NCI-H1048 (cell line): ENCODE data around the gene PPP6R3.
"Not testable (repeated sequence)": the region's sequence is repeated elsewhere in the genome, so short reads cannot be mapped to it uniquely, and the experiment has no call there.

Experiments used
- DNase-seq: peaks from one replicate; lab custom pipeline; 2025; lab: John Stamatoyannopoulos, UW

The PPP6R3 gene

GRCh38 chr11:68460741-68461574 lies at the start of gene PPP6R3:
Gene PPP6R3 (plus strand): TSS chr11:68460752. CDS start chr11:68537665, 76,913 bp downstream.
- DNase-seq = no peak

DNA sequence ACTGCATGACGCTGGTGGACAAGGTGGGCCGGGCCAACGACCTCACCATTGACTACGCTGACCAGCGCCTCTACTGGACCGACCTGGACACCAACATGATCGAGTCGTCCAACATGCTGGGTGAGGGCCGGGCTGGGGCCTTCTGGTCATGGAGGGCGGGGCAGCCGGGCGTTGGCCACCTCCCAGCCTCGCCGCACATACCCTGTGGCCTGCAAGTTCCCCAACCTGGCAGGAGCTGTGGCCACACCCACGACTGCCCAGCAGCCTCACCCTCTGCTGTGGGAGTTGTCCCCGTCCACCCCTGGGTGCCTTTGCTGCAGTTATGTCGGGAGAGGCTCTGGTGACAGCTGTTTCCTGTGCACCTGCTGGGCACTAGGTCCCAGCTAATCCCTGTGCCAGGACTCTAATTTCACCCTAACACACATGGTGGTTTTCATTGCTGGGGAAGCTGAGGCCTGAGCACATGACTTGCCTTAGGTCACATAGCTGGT lies 49.0 kb upstream of the PPP6R3 start:
- DNase-seq = no peak

- no peak for DNase-seq
Measured at GRCh38 chr11:68412593-68413475, 47.7 kb upstream of the PPP6R3 start.

GRCh38 chr11:68413591-68413999 lies 47.0 kb upstream of the PPP6R3 start:
- DNase-seq = no peak

DNA sequence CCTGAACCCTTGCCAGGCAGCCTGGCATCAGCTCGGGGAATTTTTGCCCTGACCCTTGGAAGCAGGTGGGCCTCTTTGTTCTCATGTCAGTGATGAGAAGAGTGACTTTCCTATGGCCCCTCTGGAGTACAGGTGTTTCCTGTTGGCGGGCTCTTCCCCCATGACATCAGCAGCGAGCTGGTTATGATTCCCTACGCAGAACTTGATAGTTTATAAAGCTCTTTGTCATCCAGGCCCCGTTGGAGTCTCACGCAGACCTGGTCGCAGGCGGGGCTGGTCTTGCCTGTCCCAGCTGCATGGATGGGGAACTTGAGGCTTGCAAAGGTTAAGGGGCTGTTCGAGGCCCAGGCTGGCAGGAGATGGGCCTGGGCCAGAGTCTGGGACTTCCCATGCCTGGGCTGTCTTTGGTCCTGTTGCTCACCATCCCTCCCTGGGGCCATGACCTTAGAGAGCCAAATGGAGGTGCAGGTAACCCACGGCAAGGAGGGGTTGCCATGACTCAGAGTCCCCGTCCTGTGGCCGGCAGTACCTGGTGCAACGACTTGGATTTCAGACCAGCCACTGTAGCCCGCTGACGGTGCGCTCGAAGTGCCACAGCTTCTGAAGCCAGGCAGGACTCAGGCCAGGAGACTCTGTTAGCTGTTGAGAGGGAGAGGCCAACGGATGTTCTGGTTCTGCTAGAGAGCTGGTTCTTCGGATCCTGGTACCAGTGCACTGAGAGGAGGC lies 45.9 kb upstream of the PPP6R3 start:
- no peak for DNase-seq

- no peak for DNase-seq
Measured at GRCh38 chr11:68416070-68416578, 44.4 kb upstream of the PPP6R3 start.

- DNase-seq = no peak
Measured at GRCh38 chr11:68418648-68419047, 41.9 kb upstream of the PPP6R3 start.

GRCh38 chr11:68420171-68420570 lies 40.4 kb upstream of the PPP6R3 start:
- DNase-seq = no peak

DNA sequence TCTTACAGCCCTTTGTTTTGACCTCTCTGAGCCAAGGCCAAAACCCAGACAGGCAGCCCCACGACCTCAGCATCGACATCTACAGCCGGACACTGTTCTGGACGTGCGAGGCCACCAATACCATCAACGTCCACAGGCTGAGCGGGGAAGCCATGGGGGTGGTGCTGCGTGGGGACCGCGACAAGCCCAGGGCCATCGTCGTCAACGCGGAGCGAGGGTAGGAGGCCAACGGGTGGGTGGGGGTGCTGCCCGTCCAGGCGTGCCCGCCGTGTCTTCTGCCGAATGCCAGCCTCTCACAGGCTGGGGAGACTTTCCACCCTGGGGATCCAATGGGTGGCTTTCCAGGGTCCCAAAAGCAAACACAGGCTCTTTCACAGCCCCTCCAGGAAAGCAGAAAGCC lies 37.1 kb upstream of the PPP6R3 start:
- DNase-seq = no peak

DNA sequence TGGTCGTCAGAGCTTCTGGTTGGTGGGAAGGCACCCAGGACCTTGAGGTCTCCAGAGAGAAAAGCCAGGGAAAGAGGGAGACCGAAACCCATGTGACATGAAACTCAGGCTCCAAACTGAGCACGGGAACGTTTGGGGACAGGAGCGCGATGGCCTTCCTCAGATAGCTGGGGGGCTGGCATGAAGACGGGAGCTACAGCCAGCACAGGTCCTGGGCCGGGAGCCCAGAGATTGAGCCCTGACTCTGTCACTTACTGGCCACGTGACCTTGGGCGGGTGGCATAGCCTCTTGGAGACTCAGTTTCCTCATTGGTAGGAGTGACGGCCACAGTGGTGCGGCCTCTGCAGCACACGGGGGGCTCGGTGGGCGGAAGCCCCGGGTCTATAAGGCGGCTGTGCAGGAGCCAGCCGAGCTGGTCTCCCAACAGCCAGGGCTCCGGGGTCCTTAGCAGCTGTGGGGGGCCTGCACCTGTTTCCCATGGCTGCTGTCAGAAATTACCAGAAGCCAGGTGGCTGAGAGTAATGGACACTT lies 36.4 kb upstream of the PPP6R3 start:
- no peak for DNase-seq

DNA sequence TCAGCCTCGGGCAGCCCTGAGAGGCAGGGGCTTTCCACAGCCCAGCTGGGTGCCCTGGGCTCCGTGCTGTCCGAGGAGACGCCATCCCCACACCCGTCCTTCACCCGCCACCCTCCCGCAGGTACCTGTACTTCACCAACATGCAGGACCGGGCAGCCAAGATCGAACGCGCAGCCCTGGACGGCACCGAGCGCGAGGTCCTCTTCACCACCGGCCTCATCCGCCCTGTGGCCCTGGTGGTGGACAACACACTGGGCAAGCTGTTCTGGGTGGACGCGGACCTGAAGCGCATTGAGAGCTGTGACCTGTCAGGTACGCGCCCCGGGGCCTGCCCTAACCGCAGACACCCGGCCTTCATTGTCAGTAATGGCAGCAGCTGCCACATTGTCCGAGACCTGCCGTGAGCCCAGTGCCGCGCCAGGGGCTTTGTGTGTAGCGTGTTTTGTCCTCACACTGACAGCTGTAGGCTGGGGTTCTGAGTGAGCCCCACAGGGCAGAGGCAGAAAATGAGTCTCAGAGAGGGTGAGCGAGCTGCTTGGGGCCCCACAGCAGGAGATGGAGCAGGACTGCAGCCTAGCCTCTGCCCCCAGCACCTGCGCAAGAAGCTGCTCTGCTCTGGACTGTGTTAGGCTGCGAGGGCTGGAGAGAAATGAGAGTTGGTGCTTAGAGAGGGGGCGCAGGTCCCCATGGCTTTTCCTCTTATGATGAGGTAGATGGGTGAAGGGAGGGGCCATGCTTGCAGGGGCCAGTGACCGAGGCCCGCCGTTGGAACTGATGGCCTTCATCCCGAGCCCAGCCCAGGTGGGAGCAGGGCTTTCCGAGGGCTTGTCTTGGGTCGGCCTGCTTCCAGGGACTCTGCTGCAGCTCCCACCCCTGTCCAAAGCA lies 35.3 kb upstream of the PPP6R3 start:
- no peak for DNase-seq

DNA sequence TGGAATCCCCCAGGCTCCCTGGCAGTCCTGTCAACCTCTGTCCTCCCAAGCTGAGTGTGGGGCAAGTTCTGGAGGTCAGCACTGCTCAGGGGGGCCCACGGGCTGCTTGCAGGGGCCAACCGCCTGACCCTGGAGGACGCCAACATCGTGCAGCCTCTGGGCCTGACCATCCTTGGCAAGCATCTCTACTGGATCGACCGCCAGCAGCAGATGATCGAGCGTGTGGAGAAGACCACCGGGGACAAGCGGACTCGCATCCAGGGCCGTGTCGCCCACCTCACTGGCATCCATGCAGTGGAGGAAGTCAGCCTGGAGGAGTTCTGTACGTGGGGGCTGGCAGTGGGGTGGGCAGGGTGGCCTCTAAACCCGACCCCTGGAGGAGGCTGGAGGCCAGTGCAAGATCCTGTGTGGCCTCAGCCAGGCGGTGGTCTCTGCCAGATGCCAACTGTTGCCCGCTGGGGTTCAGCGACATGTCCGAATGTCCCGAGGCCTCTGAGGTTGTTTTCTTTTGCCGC lies 34.6 kb upstream of the PPP6R3 start:
- no peak for DNase-seq

DNA sequence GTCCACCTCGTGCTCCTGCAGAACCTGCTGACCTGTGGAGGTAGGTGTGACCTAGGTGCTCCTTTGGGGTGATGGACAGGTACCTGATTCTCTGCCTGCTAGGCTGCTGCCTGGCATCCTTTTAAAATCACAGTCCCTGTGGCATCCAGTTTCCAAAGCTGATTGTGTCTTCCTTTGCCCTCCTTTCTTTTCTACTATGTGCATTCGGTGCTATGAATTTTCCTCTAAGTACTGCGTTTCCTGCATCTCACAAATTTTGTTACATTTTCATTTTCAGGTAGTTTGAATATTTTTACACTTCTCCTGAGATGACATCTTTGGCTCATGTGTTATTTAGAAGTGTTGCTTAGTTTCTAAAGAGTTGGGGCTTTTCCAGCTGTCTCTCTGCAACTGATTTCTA lies 30.9 kb upstream of the PPP6R3 start:
- no peak for DNase-seq

- no peak for DNase-seq
Measured at GRCh38 chr11:68430384-68430783, 30.2 kb upstream of the PPP6R3 start.

- DNase-seq = no peak
Measured at GRCh38 chr11:68430801-68431200, 29.8 kb upstream of the PPP6R3 start.

GRCh38 chr11:68431984-68432645 lies 28.4 kb upstream of the PPP6R3 start:
- no peak for DNase-seq

DNA sequence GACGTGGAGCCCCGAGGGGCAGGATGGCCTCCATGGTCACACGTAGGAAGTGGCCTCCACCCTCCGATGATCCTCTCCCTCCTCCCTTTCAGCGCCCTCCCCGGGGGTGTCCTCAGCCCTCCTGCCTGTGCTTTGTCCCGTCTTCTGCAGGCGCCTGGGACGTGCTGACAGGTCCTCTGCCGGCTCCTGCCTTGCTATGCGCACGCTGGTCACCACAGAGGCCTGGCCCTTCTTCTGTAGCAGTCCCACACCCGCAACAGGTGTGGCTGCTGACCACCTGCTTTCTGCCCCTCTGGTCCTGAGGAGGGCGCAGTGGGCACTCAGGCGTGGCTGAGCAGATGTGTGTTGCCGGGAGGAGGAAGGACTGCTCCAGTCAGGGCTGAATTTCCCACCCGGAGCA lies 27.7 kb upstream of the PPP6R3 start:
- DNase-seq = no peak

- DNase-seq = no peak
Measured at GRCh38 chr11:68433541-68433940, 27.0 kb upstream of the PPP6R3 start.

GRCh38 chr11:68434159-68434558 lies 26.4 kb upstream of the PPP6R3 start:
- not testable (repeated sequence) for DNase-seq
